SU-DHL-6 (cell line): ENCODE measurements around the gene HCRTR1.

Experiments
- H2AFZ ChIP-seq: fragments of 200-600 bp; sonication (generic); 2 replicates; pipeline ENCODE4 v1.6.1; 2014; ENCODE audit warnings: low read depth, mild to moderate bottlenecking, moderate library complexity, mixed read lengths, antibody characterized with exemption, low read length; ENCODE audit not compliant: severe bottlenecking
- H3F3A ChIP-seq: fragments of 200-600 bp; shearing (Covaris generic); 2 replicates; pipeline ENCODE4 v1.6.0; 2016; ENCODE audit warnings: antibody characterized with exemption, mild to moderate bottlenecking; ENCODE audit not compliant: insufficient read depth
- H3K27ac ChIP-seq: fragments of 200-600 bp; sonication (generic); 2 replicates; pipeline ENCODE4 v1.5.1; 2016; ENCODE audit warnings: low read depth, mild to moderate bottlenecking, low read length, moderate library complexity, mixed read lengths
- H3K27me3 ChIP-seq: fragments of 200-600 bp; sonication (generic), shearing (Covaris generic); 2 replicates; pipeline ENCODE4 v1.6.0; 2014; ENCODE audit warnings: mild to moderate bottlenecking, low read length
- H3K36me3 ChIP-seq: fragments of 200-600 bp; sonication (generic); 2 replicates; pipeline ENCODE4 v1.6.1; 2014; ENCODE audit warnings: mild to moderate bottlenecking, low read length, mixed read lengths
- H3K4me2 ChIP-seq: fragments of 300-600, 200-600 bp; shearing (Covaris generic), sonication (generic); 2 replicates; pipeline ENCODE4 v1.6.0; 2014; ENCODE audit warnings: low read length, low read depth, mild to moderate bottlenecking; ENCODE audit not compliant: poor library complexity, severe bottlenecking
- H3K4me3 ChIP-seq: fragments of 200-600 bp; sonication (generic); 2 replicates; pipeline ENCODE4 v1.5.1; 2014; ENCODE audit warnings: antibody characterized with exemption, low read length, mild to moderate bottlenecking, mixed read lengths; ENCODE audit not compliant: insufficient read depth, poor library complexity, severe bottlenecking
- H3K79me2 ChIP-seq: fragments of 200-600 bp; sonication (generic); 2 replicates; pipeline ENCODE4 v1.6.1; 2014; ENCODE audit warnings: mild to moderate bottlenecking, low read length, moderate library complexity; ENCODE audit not compliant: insufficient read depth
- H3K9ac ChIP-seq: fragments of 200-600 bp; sonication (generic); 2 replicates; pipeline ENCODE4 v1.7.0; 2014; ENCODE audit warnings: mild to moderate bottlenecking, low read length
- H3K9me2 ChIP-seq: fragments of 200-600 bp; sonication (generic); replicated peaks from 2 replicates; pipeline ENCODE4 v1.6.1; 2014; ENCODE audit warnings: low read length; ENCODE audit not compliant: insufficient read depth
- H3K9me3 ChIP-seq: fragments of 200-600 bp; sonication (generic); 2 replicates; pipeline ENCODE4 v1.6.1; 2014; ENCODE audit warnings: low read length, mixed read lengths; ENCODE audit not compliant: insufficient read depth
- H4K20me1 ChIP-seq: fragments of 200-600 bp; sonication (generic); 2 replicates; pipeline ENCODE4 v1.6.1; 2014; ENCODE audit warnings: low read depth, mild to moderate bottlenecking, antibody characterized with exemption, low read length, moderate library complexity, mixed read lengths
- EZH2phosphoT487 ChIP-seq: fragments of 200-600 bp; sonication (generic), shearing (Covaris generic); conservative IDR thresholded peaks from 2 replicates; pipeline ENCODE4 v1.6.1; 2018; ENCODE audit warnings: mild to moderate bottlenecking, antibody characterized with exemption, low read length, moderate library complexity, mixed read lengths
- TF ChIP-seq, protein P1 (sequence below): fragments of 200-600 bp; sonication (generic); IDR thresholded peaks from one replicate; pipeline ENCODE4 v1.5.1; 2017; ENCODE audit warnings: antibody characterized with exemption, mild to moderate bottlenecking, low read length, moderate library complexity; ENCODE audit not compliant: insufficient read depth, poor library complexity, severe bottlenecking

The HCRTR1 gene

DNA sequence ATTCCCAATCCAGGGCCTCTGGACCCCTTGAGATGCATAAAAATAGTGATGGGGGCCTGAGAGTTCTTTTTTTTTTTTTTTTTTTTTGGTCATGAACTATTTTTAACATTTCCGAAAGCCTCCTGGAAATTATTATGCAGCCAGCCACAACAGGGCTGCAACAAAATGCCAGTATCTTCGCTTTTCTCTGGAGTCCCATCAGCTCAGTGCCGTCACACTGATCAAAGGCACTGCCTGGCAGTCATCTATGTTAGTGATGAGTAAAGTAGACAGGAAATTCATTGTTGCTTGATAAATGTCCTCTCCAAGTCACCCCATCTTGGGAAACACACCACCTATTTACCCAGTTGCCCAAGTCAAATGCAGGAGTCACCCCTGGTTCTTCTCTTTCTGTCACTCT lies 42.4 kb downstream of the HCRTR1 start:
- TF ChIP-seq, protein P1, sequence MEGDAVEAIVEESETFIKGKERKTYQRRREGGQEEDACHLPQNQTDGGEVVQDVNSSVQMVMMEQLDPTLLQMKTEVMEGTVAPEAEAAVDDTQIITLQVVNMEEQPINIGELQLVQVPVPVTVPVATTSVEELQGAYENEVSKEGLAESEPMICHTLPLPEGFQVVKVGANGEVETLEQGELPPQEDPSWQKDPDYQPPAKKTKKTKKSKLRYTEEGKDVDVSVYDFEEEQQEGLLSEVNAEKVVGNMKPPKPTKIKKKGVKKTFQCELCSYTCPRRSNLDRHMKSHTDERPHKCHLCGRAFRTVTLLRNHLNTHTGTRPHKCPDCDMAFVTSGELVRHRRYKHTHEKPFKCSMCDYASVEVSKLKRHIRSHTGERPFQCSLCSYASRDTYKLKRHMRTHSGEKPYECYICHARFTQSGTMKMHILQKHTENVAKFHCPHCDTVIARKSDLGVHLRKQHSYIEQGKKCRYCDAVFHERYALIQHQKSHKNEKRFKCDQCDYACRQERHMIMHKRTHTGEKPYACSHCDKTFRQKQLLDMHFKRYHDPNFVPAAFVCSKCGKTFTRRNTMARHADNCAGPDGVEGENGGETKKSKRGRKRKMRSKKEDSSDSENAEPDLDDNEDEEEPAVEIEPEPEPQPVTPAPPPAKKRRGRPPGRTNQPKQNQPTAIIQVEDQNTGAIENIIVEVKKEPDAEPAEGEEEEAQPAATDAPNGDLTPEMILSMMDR = no peak
- TF ChIP-seq EZH2phosphoT487 = no peak
- no peaks in the 10 kb centered on the region for H3K27me3 ChIP-seq

DNA sequence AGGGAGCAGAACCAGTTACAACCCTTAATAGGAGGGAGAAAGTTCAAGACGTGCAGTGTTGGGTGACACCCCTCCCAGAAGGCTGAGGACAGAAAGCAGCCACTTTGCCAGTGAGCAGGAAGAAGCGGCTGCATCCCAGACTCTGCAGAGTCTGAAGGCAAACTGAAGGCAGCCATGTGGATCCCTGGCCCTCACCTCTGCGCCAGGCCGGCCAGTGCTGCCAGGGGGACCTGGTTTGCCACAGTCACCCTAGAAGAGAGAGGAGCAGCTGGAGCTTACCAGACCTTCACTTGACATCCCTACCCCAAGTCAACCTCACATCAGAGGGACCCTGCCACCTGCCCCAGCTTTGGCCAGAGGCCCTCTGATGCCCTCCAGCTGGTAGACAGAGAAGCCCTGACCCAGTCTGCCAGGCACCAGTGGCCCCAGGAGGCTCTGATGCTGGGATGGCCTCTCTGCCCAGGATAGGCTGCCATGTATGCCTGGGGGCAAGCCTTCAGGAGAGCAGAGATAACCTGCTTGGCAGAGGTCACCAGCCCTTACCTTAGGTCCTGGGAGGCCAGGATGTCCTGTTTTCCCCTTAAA lies 43.5 kb downstream of the HCRTR1 start:
- no peaks in the 10 kb centered on the region for H4K20me1 ChIP-seq
- no peak overlapping the region for H3K4me3 ChIP-seq
- H3K36me3 ChIP-seq = no peaks in the 10 kb centered on the region

More for the DNA sequence above, 42.4 kb downstream of the HCRTR1 start:
- H3K4me3 ChIP-seq = no peak overlapping the region
- no peak overlapping the region for H3K9ac ChIP-seq
- H4K20me1 ChIP-seq = no peaks in the 10 kb centered on the region
- H3K4me2 ChIP-seq = no peak overlapping the region
- H3K9me2 ChIP-seq = no peaks in the 10 kb centered on the region
- no peak overlapping the region for H2AFZ ChIP-seq
- H3K9me3 ChIP-seq = no peaks in the 10 kb centered on the region
- H3K36me3 ChIP-seq = no peaks in the 10 kb centered on the region
- no peaks in the 10 kb centered on the region for H3K79me2 ChIP-seq
- H3K27ac ChIP-seq = no peak overlapping the region
- H3F3A ChIP-seq = no peaks in the 10 kb centered on the region

DNA sequence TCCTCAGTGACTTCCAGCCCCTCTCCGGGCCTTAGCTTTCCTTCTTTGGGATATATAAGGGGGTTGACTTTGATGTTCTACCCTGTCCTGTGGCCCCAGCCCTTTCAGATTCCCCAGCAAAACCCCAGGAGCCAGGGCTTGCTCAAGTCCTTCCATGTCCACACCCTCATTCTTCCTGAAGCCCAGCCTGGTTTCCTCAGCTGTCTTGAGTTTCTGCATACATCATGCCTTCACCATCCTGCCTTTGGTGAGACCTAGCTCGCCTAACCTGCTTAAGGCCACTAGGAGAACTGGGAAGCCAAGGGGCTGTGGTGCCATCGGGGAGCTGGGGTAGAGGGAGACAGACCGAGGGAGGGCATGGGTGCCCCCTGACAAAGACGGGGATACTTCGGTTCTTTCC lies 44.4 kb downstream of the HCRTR1 start:
- H3F3A ChIP-seq = no peaks in the 10 kb centered on the region
- no peaks in the 10 kb centered on the region for H3K9me2 ChIP-seq
- H3K27me3 ChIP-seq = no peaks in the 10 kb centered on the region
- H3K27ac ChIP-seq = no peak overlapping the region
- no peaks in the 10 kb centered on the region for H3K79me2 ChIP-seq
- no peak overlapping the region for H3K9ac ChIP-seq
- no peaks in the 10 kb centered on the region for H3K9me3 ChIP-seq
- H4K20me1 ChIP-seq = no peaks in the 10 kb centered on the region
- H3K4me3 ChIP-seq = no peak overlapping the region
- H3K4me2 ChIP-seq = no peak overlapping the region
- H2AFZ ChIP-seq = no peak overlapping the region
- H3K36me3 ChIP-seq = no peaks in the 10 kb centered on the region
- TF ChIP-seq, protein P1 = no peak
- TF ChIP-seq EZH2phosphoT487 = no peak

More for the DNA sequence above, 43.5 kb downstream of the HCRTR1 start:
- Histone ChIP-seq H3K4me2 (no peak overlapping the region), H3F3A (no peaks in the 10 kb centered on the region), H3K9ac (no peak overlapping the region), H3K9me2 (no peaks in the 10 kb centered on the region), H3K27ac (no peak overlapping the region), H3K9me3 (no peaks in the 10 kb centered on the region), H3K27me3 (no peaks in the 10 kb centered on the region), H3K79me2 (no peaks in the 10 kb centered on the region), H2AFZ (no peak overlapping the region)
- TF ChIP-seq, protein P1 = no peak
- TF ChIP-seq EZH2phosphoT487 = no peak
